H1 (cell line): ENCODE data around the gene ADAMTS3.

Experiments
- CTCF ChIP-seq, 3 experiments: IDR thresholded peaks; 1 replicate in 2 of 3; 2 replicates in 1 of 3; pipeline versions ENCODE4 v1.5.1 to v1.6.1; 2011; ENCODE audit warnings: low read length in 3 of 3, mild to moderate bottlenecking in 3 of 3, inconsistent platforms in 2 of 3, low read depth in 1 of 3, moderate library complexity in 1 of 3; ENCODE audit not compliant: insufficient read depth in 1 of 3; ENCODE audit errors: control extremely low read depth in 1 of 3
- TAF7 ChIP-seq: optimal IDR thresholded peaks from 2 replicates; pipeline ENCODE3; 2011; ENCODE audit warnings: low read depth, mild to moderate bottlenecking, inconsistent platforms, low read length, moderate library complexity, borderline replicate concordance

- TF ChIP-seq CTCF (IDR thresholded peaks at IDR 0.05; ENCODE audit: control extremely low read depth in 1 of 3, insufficient read depth in 1 of 3, low read depth in 1 of 3, low read length in 3 of 3) = no peak
- no peak for TF ChIP-seq TAF7
Measured at GRCh38 chr4:72275381-72275780, 293.6 kb downstream of the ADAMTS3 start.
